Measurements from ENCODE around the gene ZNF624. TPM values are rescaled to one million over a fixed set of nuclear protein-coding genes. Genes with fewer than 3 reads are reported as not detected.
A peak's percentile ranks its signal among the peaks of the same experiment; 100 is the strongest.

ZNF624 gene
- total RNA-seq, 1 experiment from 2014 or later = 3.7 TPM

DNA sequence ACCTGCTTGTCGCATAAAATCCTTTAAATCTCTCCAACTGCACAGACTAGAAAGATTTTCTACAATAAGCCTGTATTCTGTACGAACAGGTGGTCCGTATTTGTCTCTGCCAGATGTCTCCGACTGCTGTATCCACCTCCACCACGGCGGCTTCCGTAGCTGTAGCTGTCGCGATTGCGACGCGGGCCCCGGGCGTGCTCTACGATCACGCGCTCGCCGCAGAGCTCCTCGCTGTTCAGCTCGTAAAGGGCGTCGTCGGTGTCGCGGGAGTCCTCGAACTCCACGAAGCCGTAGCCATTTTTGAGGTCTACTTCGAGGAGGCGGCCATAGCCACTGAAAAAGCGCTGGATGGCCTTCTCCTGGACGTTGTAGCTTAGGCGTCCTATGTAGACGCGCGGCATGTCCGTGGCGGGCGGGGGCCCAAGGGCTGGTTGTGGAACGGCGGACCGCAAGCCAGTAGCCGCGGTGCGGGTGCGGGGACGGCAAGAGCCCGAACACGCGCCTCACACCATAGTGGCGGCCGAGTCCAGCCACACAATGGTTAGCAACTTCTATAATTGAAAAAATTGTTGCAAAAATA is 36.1 kb downstream of the ZNF624 start:
- DNase-seq (ENCODE audit: low spot score) = no peak
- in situ Hi-C loops (cut with HindIII; ENCODE audit: low sequenced_read_pairs) = no loop called here

DNA sequence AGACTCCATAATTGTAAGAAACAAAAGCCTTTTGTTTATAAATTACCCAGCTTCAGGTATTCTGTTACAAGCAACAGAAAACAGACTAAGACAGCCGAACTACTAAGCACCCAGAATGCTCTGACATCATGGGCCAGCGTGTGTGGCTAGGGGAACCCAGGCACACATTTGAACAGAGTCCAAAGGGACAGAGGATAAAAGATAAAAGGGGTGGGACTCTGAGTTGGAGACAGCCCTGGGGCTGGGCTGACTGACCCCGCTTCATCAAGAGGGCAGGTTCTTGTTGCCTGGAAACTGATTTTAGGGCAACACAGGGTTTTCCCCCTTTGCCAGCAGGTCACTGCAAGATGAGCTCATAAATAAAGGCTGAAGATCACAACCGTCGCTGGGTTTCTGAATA is 54.1 kb downstream of the ZNF624 start:
- no peak for DNase-seq (ENCODE audit: low spot score)
- in situ Hi-C loops (cut with HindIII; ENCODE audit: low sequenced_read_pairs) = no loop called here

DNA sequence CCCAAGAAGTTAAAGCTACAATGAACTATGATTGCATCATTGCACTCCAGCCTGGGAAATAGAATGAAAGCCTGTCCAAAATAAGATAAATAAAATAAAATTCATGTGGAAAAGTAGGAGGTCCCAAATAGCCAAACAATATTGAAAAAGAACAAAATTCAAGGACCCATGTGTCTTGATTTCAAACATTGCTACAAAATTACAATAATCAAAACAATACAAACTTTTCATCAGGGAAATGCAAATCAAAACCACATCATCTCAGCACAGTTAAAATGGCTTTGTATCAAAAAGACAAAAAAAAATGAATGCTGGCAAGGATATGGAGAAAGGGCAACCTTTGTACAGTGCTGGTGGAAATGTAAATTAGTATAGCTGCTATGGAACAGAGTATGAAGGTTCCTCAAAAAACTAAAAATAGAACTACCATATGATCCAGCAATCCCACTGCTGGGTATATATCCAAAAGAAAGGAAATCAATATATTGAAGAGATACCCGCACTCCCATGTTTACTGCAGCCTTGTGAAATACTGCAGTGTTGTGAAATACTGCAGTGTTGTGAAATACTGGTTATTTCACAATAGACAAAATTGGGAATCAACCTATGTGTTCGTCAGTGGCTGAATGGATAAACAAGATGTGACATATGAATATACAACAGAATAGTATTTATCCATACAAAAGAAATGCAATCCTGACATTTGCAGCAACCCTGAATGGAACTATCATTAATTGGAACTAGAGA is 60.1 kb downstream of the ZNF624 start:
- no peak for DNase-seq (ENCODE audit: low spot score)
- in situ Hi-C loops (cut with HindIII; ENCODE audit: low sequenced_read_pairs) = no loop called here

DNA sequence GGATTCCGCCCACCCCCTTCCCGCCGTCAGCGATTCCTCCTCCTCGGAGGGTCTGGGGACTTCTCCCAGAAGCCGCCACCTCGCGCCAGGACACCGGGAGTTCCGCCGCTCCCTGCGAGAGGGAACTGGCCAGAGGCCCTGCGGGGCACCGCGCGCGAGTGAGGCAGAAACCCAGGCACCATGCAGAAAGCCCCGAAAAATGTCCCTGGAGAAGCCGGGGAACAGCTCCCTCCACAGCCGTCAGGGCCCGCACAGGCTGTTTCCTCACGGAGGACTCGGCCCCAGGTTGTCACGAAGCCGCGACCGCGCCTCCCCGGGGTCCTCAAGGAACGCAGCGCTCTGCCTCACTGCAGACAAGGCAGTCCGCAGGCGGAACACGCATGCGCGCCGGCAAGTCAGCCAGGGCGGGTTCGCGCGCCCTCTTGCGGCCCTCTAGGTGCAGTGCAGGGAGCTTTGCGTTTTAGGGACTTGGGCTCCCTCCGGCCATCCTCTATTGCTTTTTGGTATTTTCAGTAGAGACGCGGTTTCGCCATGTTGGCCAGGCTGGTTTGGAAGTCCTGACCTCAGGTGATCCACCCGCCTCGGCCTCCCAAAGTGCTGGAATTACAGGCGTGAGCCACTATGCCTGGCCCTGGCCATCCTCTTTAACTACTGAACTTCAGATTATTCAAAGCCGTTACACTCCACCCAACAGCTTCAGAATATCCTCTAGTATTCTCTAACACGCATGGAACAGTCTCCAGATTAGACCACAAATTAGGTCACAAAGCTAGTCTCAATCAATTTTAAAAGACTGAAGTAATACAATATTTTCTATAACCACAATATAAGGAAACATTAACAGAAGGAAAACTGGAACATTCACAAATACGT is 64.3 kb downstream of the ZNF624 start:
- in situ Hi-C loops (cut with HindIII; ENCODE audit: low sequenced_read_pairs) = no loop called here
- peak; percentile 89 for DNase-seq (ENCODE audit: low spot score)

DNA sequence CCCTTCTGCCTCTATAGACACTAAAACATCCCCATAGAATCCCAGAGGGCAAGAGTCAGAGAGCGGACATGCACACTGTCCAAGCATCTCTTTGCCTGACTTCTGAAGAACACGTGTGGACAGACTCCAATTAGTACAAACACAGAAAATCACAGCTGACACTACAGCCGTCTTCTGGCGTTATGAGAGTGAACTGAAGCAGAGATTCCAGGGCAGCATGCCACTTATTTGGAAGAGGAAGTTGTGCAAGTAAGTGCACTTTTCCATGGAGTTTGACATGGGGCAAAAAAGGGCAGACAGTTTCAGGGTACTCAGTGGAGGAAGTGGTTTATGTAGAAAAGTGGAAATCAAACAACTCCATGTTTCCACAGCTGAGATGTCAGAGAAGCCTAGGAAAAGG is 67.9 kb downstream of the ZNF624 start:
- DNase-seq (ENCODE audit: low spot score) = no peak
- in situ Hi-C loops (cut with HindIII; ENCODE audit: low sequenced_read_pairs) = no loop called here

DNA sequence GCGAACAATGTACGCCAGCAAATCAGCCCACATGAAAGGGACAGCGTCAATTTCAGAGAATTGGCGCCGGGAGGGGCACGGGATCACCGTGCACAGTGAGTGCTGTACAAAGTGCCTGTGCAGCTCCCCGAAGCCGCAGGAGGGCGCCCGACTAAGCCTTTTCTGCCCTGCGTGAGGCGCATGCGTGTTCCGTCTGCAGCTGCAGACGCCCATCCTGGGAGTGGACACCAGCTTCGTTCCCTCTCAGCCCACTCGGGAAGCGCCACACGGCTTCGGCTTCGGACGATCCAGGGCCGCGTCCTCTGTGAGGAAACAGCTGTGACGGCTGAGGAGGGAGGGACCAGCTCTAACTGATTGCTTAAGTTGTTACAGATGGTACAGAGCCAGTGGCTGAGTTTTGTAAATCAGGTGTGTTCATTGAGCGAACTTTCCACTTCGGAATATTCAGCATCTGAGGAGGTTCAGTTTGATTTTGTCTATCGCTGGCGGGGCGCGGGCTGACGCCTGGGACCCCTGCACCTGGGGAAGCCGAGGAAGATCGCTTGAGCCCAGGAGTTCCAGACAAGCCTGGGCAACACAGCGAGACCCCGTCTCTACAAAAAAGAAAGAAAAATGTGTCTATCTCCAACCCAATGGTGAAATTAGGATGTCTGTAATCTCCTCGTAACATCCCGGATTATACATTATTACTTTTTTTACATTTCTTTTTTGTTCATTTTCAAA is 69.2 kb downstream of the ZNF624 start:
- peak; percentile 90 for DNase-seq (ENCODE audit: low spot score)
- in situ Hi-C loops (cut with HindIII; ENCODE audit: low sequenced_read_pairs) = no loop called here

DNA sequence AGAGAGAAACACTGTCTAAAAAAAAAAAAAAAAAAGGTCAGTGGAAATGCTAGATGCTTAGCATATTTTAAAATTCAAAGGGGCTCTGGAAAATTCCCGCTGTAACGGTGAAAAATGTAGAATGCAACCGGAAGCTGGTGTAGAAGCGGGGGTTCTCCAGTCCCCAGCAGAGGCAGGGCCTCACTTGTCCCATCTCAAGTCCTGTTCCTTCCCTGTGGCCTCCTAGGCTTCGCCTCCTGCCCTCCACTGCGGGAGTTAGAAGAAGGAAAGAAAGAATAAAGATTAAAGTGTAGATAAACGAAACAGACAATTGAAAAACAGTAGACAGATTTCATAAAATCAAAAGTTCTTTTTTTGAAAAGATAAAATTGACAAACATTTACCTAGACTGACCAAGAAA is 69.9 kb downstream of the ZNF624 start:
- in situ Hi-C loops (cut with HindIII; ENCODE audit: low sequenced_read_pairs) = no loop called here
- no peak for DNase-seq (ENCODE audit: low spot score)

DNA sequence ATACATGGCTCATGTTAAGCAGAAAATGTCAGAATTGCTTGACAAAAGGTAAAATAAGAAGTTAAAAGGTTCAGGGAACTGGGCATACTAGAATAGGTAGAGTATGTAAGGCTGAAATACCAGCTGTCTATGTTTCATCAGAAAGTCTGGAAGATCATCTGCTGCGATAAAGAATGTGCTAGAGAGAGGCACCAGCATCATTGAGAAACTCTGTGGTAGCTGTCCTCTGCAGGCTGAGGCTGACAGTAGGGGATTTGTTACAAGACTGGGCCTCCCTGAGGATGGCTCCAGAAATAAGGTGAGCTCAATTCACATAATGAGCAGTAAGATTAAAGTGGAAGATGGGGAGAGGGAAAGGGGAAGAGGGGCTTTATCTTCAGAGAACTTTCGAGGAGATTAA is 80.2 kb downstream of the ZNF624 start:
- in situ Hi-C loops (cut with HindIII; ENCODE audit: low sequenced_read_pairs) = no loop called here
- DNase-seq (ENCODE audit: low spot score) = no peak

Other genes with a start within 250 kb of the ZNF624 start
- 41.8 and 47.6 TPM in 2 replicates for gene TRPV2, start 238.3 kb downstream of the ZNF624 start, total RNA-seq (2014; rRNA removed; shearing (Covaris generic))
- 0.24 and 0.86 TPM in 2 replicates for gene LRRC75A, start 161.7 kb downstream of the ZNF624 start, total RNA-seq (2014; rRNA removed; shearing (Covaris generic))
- 2.6 and 7.6 TPM in 2 replicates for gene ZNF287, start 84.6 kb downstream of the ZNF624 start, total RNA-seq (2014; rRNA removed; shearing (Covaris generic))
- gene CCDC144A, start 36.4 kb upstream of the ZNF624 start, total RNA-seq (2014; rRNA removed; shearing (Covaris generic)) = not detected in 2 replicates

Measured in G401 (cell line).